CD4-positive, alpha-beta memory T cell (primary cell): ENCODE results near the gene MAF. TPM values are rescaled to one million over a fixed set of nuclear protein-coding genes. Genes with fewer than 3 reads are reported as not detected.

ENCODE experiments used
- CTCF ChIA-PET: fragments of 350-600 bp; sonication (Branson Sonifier 250); formaldehyde crosslinking; loops from one replicate; lab custom pipeline; 2021; ENCODE audit warnings: inconsistent platforms; ENCODE audit not compliant: partially characterized antibody; lab: Charles Lee
- POLR2A ChIA-PET: fragments of 350-600 bp; sonication (Branson Sonifier 250); formaldehyde crosslinking; loops from one replicate; lab custom pipeline; 2021; ENCODE audit not compliant: partially characterized antibody; lab: Charles Lee
- DNase-seq, 5 donors: peaks; one replicate each; pipeline versions ENCODE4 v3.0.0 to v3.0.0-alpha.2; 2020 to 2022; ENCODE audit warnings: mixed read lengths in 1 of 5
- H3K27ac ChIP-seq: one replicate; pipeline ENCODE4 v1.7.0; 2013; ENCODE audit warnings: low read depth, low read length
- H3K27me3 ChIP-seq: 2 replicates; pipeline ENCODE4 v1.7.0; 2013; ENCODE audit warnings: mild to moderate bottlenecking, low read length, moderate library complexity; ENCODE audit not compliant: insufficient read depth
- H3K36me3 ChIP-seq: 2 replicates; pipeline ENCODE4 v1.7.0; 2013; ENCODE audit warnings: mild to moderate bottlenecking, low read length, moderate library complexity; ENCODE audit not compliant: insufficient read depth
- H3K4me1 ChIP-seq: 2 replicates; pipeline ENCODE4 v1.7.0; 2013; ENCODE audit warnings: mild to moderate bottlenecking, low read length, moderate library complexity; ENCODE audit not compliant: insufficient read depth
- H3K4me3 ChIP-seq, 2 donors: one replicate each; pipeline ENCODE4 v1.7.0; 2013; ENCODE audit warnings: low read length in 2 of 2, mild to moderate bottlenecking in 1 of 2
- H3K9me3 ChIP-seq, 2 donors: one replicate each; pipeline ENCODE4 v1.7.0; 2013; ENCODE audit warnings: low read length in 2 of 2, control low read depth in 1 of 2; ENCODE audit not compliant: control insufficient read depth in 1 of 2
- H3K27ac Mint-ChIP-seq, 7 donors: one replicate each; pipeline ENCODE4 v1.8.0; 2020 to 2021; ENCODE audit warnings: mixed read lengths in 7 of 7, mild to moderate bottlenecking in 6 of 7, inconsistent platforms in 3 of 7, moderate library complexity in 3 of 7
- H3K27me3 Mint-ChIP-seq, 2 donors: one replicate each; pipeline ENCODE4 v1.8.0; 2020 to 2021; ENCODE audit warnings: mixed read lengths in 2 of 2
- H3K36me3 Mint-ChIP-seq, 2 donors: one replicate each; pipeline ENCODE4 v1.8.0; 2020 to 2021; ENCODE audit warnings: mixed read lengths in 2 of 2, inconsistent platforms in 1 of 2, mild to moderate bottlenecking in 1 of 2
- H3K4me1 Mint-ChIP-seq, 4 donors: one replicate each; pipeline ENCODE4 v1.8.0; 2020 to 2021; ENCODE audit warnings: mixed read lengths in 4 of 4, mild to moderate bottlenecking in 1 of 4
- H3K4me3 Mint-ChIP-seq, 8 donors: one replicate each; pipeline ENCODE4 v1.8.0; 2020 to 2021; ENCODE audit warnings: mixed read lengths in 8 of 8, mild to moderate bottlenecking in 7 of 8, moderate library complexity in 6 of 8, inconsistent platforms in 3 of 8
- H3K9me3 Mint-ChIP-seq, 8 donors: one replicate each; pipeline ENCODE4 v1.8.0; 2020 to 2021; ENCODE audit warnings: mixed read lengths in 8 of 8, mild to moderate bottlenecking in 5 of 8, inconsistent platforms in 3 of 8, moderate library complexity in 1 of 8
- intact Hi-C: fragments of 100-400 bp; cut with micrococcal nuclease; formaldehyde crosslinking; loops from one replicate; pipeline ENCODE4 v1.15.1; 2023
- polyA plus RNA-seq, 2 donors: library from polyadenylated mRNA; unstranded; fragments of 300-500 nt; fragmentation: Illumina TruSeq; gene quantifications; one replicate each; pipeline ENCODE4 v1.2.3, GENCODE V29; 2021
- total RNA-seq, 2 experiments: library from RNA; stranded (reverse); gene quantifications; one replicate each; pipeline ENCODE4 v1.2.3, GENCODE V29; 2021

The MAF gene
- total and polyA plus RNA-seq, 4 experiments from 2014 or later = 1.1 to 79.4 (median 39.2) TPM

DNA sequence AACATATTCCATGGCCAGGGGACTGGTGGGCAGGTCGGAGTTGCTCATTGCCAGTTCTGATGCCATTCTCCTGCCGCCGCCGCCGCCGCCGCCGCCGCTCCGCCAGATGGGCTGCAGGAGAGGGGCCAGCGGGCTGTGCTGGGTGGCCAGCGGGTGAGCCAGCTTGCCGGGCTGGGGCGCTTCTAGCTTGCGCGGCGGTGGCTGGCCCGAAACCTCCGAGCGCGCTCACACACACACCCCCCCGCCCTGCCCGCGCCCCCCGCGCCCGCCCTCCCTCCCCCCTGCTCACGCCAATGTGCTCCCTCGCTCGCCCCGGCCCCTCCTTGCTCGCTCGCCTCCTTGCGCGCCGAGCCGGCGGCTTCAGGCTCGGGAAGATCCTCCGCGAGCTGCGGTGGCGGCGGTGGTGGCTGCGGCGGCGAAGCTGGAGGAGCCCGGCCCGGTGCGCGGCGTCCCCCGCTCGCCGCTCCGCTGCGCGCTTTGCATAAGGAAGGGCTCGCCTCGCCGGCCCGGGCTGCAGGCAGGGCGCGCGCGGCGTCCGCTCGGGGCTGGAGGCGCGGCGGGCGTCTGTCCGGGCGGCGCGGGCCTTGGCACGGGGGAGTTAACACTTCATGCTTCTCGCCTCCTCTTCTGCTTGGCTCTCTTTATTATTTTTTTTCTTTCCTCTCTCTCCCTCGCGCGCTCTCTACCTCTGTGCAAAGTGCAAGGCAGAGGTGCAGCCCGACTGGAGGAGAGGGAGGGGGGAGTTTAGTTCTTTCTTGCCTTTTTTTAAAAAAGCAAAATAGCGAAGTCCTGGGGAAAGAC lies 500 bp downstream of the MAF start:
- Histone ChIP-seq H3K36me3 (no peaks in the 10 kb centered on the region), H3K4me3 (peak overlapping the region; percentile 57 to 90), H3K9me3 (no peaks in the 10 kb centered on the region), H3K4me1 (peaks cover 22% of the 10 kb centered on the region), H3K27me3 (no peaks in the 10 kb centered on the region), H3K27ac (peak overlapping the region; percentile 65)
- peak overlapping the region; percentile 95 to 99 (median 98) for H3K4me3 Mint-ChIP-seq
- H3K9me3 Mint-ChIP-seq = peaks cover 0 to 9% (median 0%) of the 10 kb centered on the region in 8 donors
- H3K4me1 Mint-ChIP-seq = peaks cover 19 to 60% (median 33%) of the 10 kb centered on the region in 4 donors
- ChIA-PET POLR2A (interaction anchor here (0.8 to 6.7 kb wide), 41 partner anchors 7 to 1502 kb away, joined by 3 to 104 read pairs (median 6); no protein-coding TSS in a partner anchor), CTCF (interaction anchor here (0.7 to 3.4 kb wide), 18 partner anchors 9 to 1500 kb away, joined by 3 to 19 read pairs (median 4); partner anchors contain the start of gene WWOX)
- H3K27ac Mint-ChIP-seq = peak overlapping the region; percentile 95 to 99 (median 97)
- DNase-seq = peak in 1 of 5 donors; percentile 68
- peaks cover 8 to 38% of the 10 kb centered on the region in 2 donors for H3K36me3 Mint-ChIP-seq
- no peaks in the 10 kb centered on the region for H3K27me3 Mint-ChIP-seq
- intact Hi-C loops = loop anchor here (1.0 to 10.0 kb wide), 10 partner anchors 172 to 1501 kb away; partner anchors contain the start of genes CENPN, CMC2, DYNLRB2 and WWOX

- intact Hi-C loops = no loop called here
- Mint-ChIP-seq H3K4me3 (peak overlapping the region; percentile 92 to 96 (median 94)), H3K9me3 (peaks cover 0 to 9% (median 0%) of the 10 kb centered on the region in 8 donors), H3K27me3 (no peaks in the 10 kb centered on the region), H3K36me3 (peaks cover 10 to 41% of the 10 kb centered on the region in 2 donors), H3K27ac (peak overlapping the region; percentile 65 to 92 (median 89)), H3K4me1 (peaks cover 22 to 63% (median 36%) of the 10 kb centered on the region in 4 donors)
- Histone ChIP-seq H3K36me3 (no peaks in the 10 kb centered on the region), H3K27me3 (no peaks in the 10 kb centered on the region), H3K4me3 (peak overlapping the region in 1 of 2 donors; percentile 90), H3K9me3 (no peaks in the 10 kb centered on the region), H3K4me1 (peaks cover 27% of the 10 kb centered on the region), H3K27ac (peak overlapping the region; percentile 60)
- ChIA-PET CTCF (interaction anchor here (0.7 to 3.4 kb wide), 7 partner anchors 9 to 674 kb away, joined by 3 to 19 read pairs (median 4); no protein-coding TSS in a partner anchor), POLR2A (interaction anchor here (0.8 to 6.7 kb wide), 31 partner anchors 10 to 1501 kb away, joined by 3 to 104 read pairs (median 5); partner anchors contain the start of genes CENPN and CMC2)
- DNase-seq = peak in 4 of 5 donors; percentile 36 to 45 (median 40)
Measured at GRCh38 chr16:79599256-79599836, 1.2 kb downstream of the MAF start.

DNA sequence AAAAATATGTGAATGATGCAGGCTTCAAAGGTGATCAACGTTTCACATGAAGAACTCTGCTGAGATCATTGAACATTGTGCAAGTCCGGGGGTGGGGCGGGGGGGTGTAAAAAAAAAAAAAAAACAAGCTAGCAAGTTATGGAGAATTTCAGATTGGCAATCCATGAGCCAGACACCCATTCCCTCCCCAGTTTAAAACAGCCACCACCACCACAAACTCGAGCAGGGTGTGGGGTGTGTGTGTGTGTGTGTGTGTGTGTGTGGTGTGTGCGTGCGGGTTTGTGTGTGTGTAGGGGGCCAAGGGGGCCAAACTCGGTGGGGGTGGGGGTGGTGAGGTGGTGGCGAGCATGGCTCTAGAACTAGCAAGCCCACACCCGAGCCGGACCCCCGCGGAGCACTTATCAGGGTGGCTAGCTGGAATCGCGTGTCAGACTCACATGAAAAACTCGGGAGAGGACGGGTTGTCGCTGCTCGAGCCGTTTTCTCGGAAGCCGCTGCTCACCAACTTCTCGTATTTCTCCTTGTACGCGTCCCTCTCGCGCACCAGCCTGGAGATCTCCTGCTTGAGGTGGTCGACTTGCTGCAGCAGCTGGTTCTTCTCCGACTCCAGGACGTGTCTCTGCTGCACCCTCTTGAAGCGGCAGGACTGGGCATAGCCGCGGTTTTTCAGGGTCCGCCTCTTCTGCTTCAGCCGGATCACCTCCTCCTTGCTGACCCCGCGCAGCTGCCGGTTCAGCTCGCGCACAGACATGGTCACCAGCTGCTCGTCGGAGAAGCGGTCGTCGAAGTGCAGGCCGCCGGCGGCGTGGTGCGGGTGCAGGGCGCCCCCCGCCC lies 2.0 kb downstream of the MAF start:
- H3K27ac ChIP-seq = peak overlapping the region; percentile 57
- CTCF ChIA-PET = interaction anchor here (0.6 to 2.0 kb wide), 6 partner anchors 41 to 674 kb away, joined by 3 to 13 read pairs (median 3); no protein-coding TSS in a partner anchor
- peak overlapping the region; percentile 39 to 75 for H3K4me3 ChIP-seq
- intact Hi-C loops = no loop called here
- no peaks in the 10 kb centered on the region for H3K36me3 ChIP-seq
- POLR2A ChIA-PET = interaction anchor here (0.7 to 6.7 kb wide), 20 partner anchors 12 to 1408 kb away, joined by 3 to 104 read pairs (median 4); partner anchors contain the start of genes CENPN and CMC2
- no peaks in the 10 kb centered on the region for H3K9me3 ChIP-seq
- Mint-ChIP-seq H3K4me1 (peaks cover 20 to 61% (median 33%) of the 10 kb centered on the region in 4 donors), H3K27ac (peak overlapping the region; percentile 89 to 95 (median 93)), H3K4me3 (peak overlapping the region; percentile 95 to 97 (median 96)), H3K36me3 (peaks cover 10 to 42% of the 10 kb centered on the region in 2 donors), H3K9me3 (peaks cover 0 to 9% (median 0%) of the 10 kb centered on the region in 8 donors), H3K27me3 (no peaks in the 10 kb centered on the region)
- H3K4me1 ChIP-seq = peaks cover 33% of the 10 kb centered on the region
- DNase-seq = peak; percentile 42 to 67 (median 47)
- no peaks in the 10 kb centered on the region for H3K27me3 ChIP-seq

- Histone ChIP-seq H3K4me1 (peaks cover 34% of the 10 kb centered on the region), H3K4me3 (peak overlapping the region; percentile 39 to 75), H3K36me3 (no peaks in the 10 kb centered on the region), H3K27me3 (no peaks in the 10 kb centered on the region), H3K9me3 (no peaks in the 10 kb centered on the region), H3K27ac (peak overlapping the region; percentile 57)
- peak overlapping the region; percentile 95 to 97 (median 96) for H3K4me3 Mint-ChIP-seq
- ChIA-PET POLR2A (interaction anchor here (0.6 to 6.7 kb wide), 16 partner anchors 11 to 1409 kb away, joined by 3 to 104 read pairs (median 4); partner anchors contain the start of genes CENPN and CMC2), CTCF (interaction anchor here (0.6 to 2.0 kb wide), 6 partner anchors 42 to 674 kb away, joined by 3 to 13 read pairs (median 3); no protein-coding TSS in a partner anchor)
- peaks cover 10 to 46% of the 10 kb centered on the region in 2 donors for H3K36me3 Mint-ChIP-seq
- intact Hi-C loops = no loop called here
- H3K27me3 Mint-ChIP-seq = no peaks in the 10 kb centered on the region
- peak overlapping the region; percentile 89 to 95 (median 93) for H3K27ac Mint-ChIP-seq
- H3K9me3 Mint-ChIP-seq = peaks cover 0 to 9% (median 0%) of the 10 kb centered on the region in 8 donors
- peak in 1 of 5 donors; percentile 26 for DNase-seq
- H3K4me1 Mint-ChIP-seq = peaks cover 23 to 65% (median 38%) of the 10 kb centered on the region in 4 donors
Measured at GRCh38 chr16:79598063-79598347, 2.5 kb downstream of the MAF start.

DNA sequence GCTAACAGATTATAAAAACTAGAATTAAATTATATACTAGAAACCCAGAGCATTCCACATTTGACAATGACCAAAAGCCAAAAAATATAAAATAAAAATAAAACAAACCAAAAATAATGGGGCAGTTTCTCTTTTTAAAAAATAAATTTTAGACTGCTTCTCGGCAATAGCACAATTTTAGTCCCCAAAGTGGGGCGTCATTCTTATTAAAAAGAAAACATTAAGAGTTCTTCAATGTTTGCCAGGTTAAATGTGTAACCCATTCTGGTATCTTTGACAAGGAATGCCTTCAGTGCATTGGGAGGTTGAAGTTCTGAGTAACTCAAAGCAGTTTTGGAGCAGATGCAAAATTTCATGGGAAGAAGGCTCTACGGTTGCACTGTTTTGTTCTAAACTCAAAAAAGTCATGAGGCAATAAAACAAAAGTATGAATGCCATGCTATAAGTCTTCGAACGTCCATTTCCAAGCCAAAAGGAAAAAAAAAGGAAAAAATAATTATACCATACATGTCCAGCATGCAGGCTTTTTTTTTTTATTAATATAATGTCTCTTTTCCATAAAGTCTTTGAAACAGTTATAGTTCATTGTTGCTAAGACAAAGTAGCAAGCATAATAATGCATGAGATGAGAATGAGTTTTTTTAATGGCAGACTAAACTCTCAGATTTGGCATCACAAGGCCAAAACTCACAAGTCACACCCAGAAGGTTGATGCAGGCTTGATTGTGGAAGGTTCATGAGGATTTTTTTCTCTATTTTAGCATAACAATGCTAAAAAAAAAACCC lies 3.1 kb downstream of the MAF start:
- Mint-ChIP-seq H3K9me3 (peaks cover 0 to 9% (median 0%) of the 10 kb centered on the region in 8 donors), H3K4me3 (peak overlapping the region; percentile 95 to 97 (median 96)), H3K4me1 (peaks cover 21 to 65% (median 38%) of the 10 kb centered on the region in 4 donors), H3K27ac (peak overlapping the region; percentile 43 to 95 (median 92)), H3K36me3 (peaks cover 10 to 46% of the 10 kb centered on the region in 2 donors), H3K27me3 (no peaks in the 10 kb centered on the region)
- no peaks in the 10 kb centered on the region for H3K27me3 ChIP-seq
- no peaks in the 10 kb centered on the region for H3K36me3 ChIP-seq
- intact Hi-C loops = no loop called here
- ChIA-PET CTCF (interaction anchor here (0.6 to 2.0 kb wide), 6 partner anchors 319 to 673 kb away, joined by 3 to 13 read pairs (median 3); no protein-coding TSS in a partner anchor), POLR2A (interaction anchor here (0.5 to 6.7 kb wide), 16 partner anchors 8 to 921 kb away, joined by 3 to 104 read pairs (median 4); no protein-coding TSS in a partner anchor)
- no peak for DNase-seq
- H3K27ac ChIP-seq = peak overlapping the region; percentile 57
- H3K4me1 ChIP-seq = peaks cover 34% of the 10 kb centered on the region
- no peaks in the 10 kb centered on the region for H3K9me3 ChIP-seq
- H3K4me3 ChIP-seq = peak overlapping the region; percentile 39 to 75
